SK-N-SH (cell line): Measurements from ENCODE around the gene CYP39A1. TPM values are rescaled to one million over a fixed set of nuclear protein-coding genes. Genes with fewer than 3 reads are reported as not detected.

Experiments used
- CTCF ChIA-PET: fragments of 300-600, 350-600 bp; formaldehyde crosslinking; extraction: SDS; loops from one replicate; lab custom pipeline; 2021; lab: Yijun Ruan, JAX
- POLR2A ChIA-PET: fragments of 350-600 bp; sonication (Branson Sonifier 250); formaldehyde crosslinking; extraction: SDS; loops from one replicate; lab custom pipeline; 2020; ENCODE audit warnings: antibody characterized with exemption, inconsistent platforms; lab: Yijun Ruan, JAX
- DNase-seq: peaks from one replicate; pipeline ENCODE4 v3.0.0; 2012
- H2AFZ ChIP-seq: fragments of 200-600 bp; sonication (generic); 2 replicates; pipeline ENCODE4 v1.8.1; 2016; ENCODE audit warnings: antibody characterized with exemption, mild to moderate bottlenecking, low read depth
- H3F3A ChIP-seq: fragments of 200-600 bp; sonication (generic); replicated peaks from 2 replicates; pipeline ENCODE3; 2016; ENCODE audit warnings: antibody characterized with exemption, mild to moderate bottlenecking; ENCODE audit not compliant: insufficient read depth
- H3K27ac ChIP-seq, 2 experiments: fragments of 200-500 bp in 1 of 2; fragments of 200-600 bp in 1 of 2; sonication (Bioruptor generic) in 1 of 2; sonication (generic), shearing (Covaris generic) in 1 of 2; 2 replicates each; pipeline versions ENCODE4 v1.5.1 to v1.6.1; 2014 to 2016; ENCODE audit warnings: low read depth in 2 of 2, inconsistent platforms in 1 of 2, low read length in 1 of 2, mild to moderate bottlenecking in 1 of 2, mixed read lengths in 1 of 2
- H3K27me3 ChIP-seq: fragments of 200-600 bp; sonication (generic), shearing (Covaris generic); 2 replicates; pipeline ENCODE4 v1.6.1; 2016; ENCODE audit warnings: mixed run types; ENCODE audit not compliant: insufficient read depth
- H3K36me3 ChIP-seq, 2 experiments: fragments of 200-500 bp in 1 of 2; fragments of 200-600 bp in 1 of 2; sonication (Bioruptor generic) in 1 of 2; sonication (generic) in 1 of 2; replicated peaks in 1 of 2; 2 replicates each; pipeline versions ENCODE3 to v1.5.1; 2014 to 2016; ENCODE audit warnings: low read length in 1 of 2, mild to moderate bottlenecking in 1 of 2; ENCODE audit not compliant: insufficient read depth in 2 of 2, control insufficient read depth in 1 of 2
- H3K4me1 ChIP-seq, 2 experiments: fragments of 200-500 bp in 1 of 2; fragments of 200-600 bp in 1 of 2; sonication (Bioruptor generic) in 1 of 2; sonication (generic), shearing (Covaris generic) in 1 of 2; 2 replicates each; pipeline versions ENCODE4 v1.5.1 to v1.6.1; 2014 to 2016; ENCODE audit warnings: low read depth in 1 of 2, low read length in 1 of 2, mixed run types in 1 of 2; ENCODE audit not compliant: insufficient read depth in 2 of 2, control insufficient read depth in 1 of 2
- H3K4me2 ChIP-seq: fragments of 200-600 bp; sonication (generic), shearing (Covaris generic); 2 replicates; pipeline ENCODE4 v1.6.1; 2017; ENCODE audit warnings: mixed run types
- H3K4me3 ChIP-seq, 2 experiments: fragments of 200-500 bp in 1 of 2; fragments of 200-600 bp in 1 of 2; sonication (Bioruptor generic) in 1 of 2; sonication (generic), shearing (Covaris generic) in 1 of 2; 2 replicates each; pipeline versions ENCODE4 v1.5.1 to v1.8.1; 2014 to 2016; ENCODE audit warnings: low read depth in 2 of 2, inconsistent platforms in 1 of 2, low read length in 1 of 2, mild to moderate bottlenecking in 1 of 2, mixed read lengths in 1 of 2, moderate library complexity in 1 of 2
- H3K79me2 ChIP-seq: fragments of 200-600 bp; sonication (generic); 2 replicates; pipeline ENCODE4 v1.8.1; 2017; ENCODE audit warnings: mild to moderate bottlenecking; ENCODE audit not compliant: insufficient read depth
- H3K9ac ChIP-seq: fragments of 200-600 bp; sonication (generic); 2 replicates; pipeline ENCODE4 v1.6.1; 2017; ENCODE audit warnings: mixed run types
- H3K9me2 ChIP-seq: fragments of 200-600 bp; sonication (generic); 2 replicates; pipeline ENCODE4 v1.6.1; 2017; ENCODE audit warnings: mixed run types
- H3K9me3 ChIP-seq: fragments of 200-600 bp; sonication (generic); 2 replicates; pipeline ENCODE4 v1.6.1; 2017; ENCODE audit warnings: mixed run types, mild to moderate bottlenecking, moderate library complexity
- H4K20me1 ChIP-seq: fragments of 200-600 bp; sonication (generic); 2 replicates; pipeline ENCODE4 v1.6.1; 2017; ENCODE audit warnings: mild to moderate bottlenecking, mixed run types; ENCODE audit not compliant: insufficient read depth
- CHD2 ChIP-seq: fragments of 150-350 bp; IDR thresholded peaks from 2 replicates; pipeline ENCODE4 v1.6.1; 2018; ENCODE audit warnings: low read length; ENCODE audit not compliant: partially characterized antibody
- EP300 ChIP-seq, 2 experiments: IDR thresholded peaks; 2 replicates each; pipeline versions ENCODE4 v1.4.0 to v1.6.1; 2012; ENCODE audit warnings: borderline replicate concordance in 1 of 2, low read depth in 1 of 2, low read length in 1 of 2
- EZH2phosphoT487 ChIP-seq: fragments of 200-600 bp; sonication (generic); IDR thresholded peaks from 2 replicates; pipeline ENCODE4 v1.6.1; 2017; ENCODE audit warnings: low read depth, mixed run types, mild to moderate bottlenecking, antibody characterized with exemption, moderate library complexity, borderline replicate concordance
- FOXM1 ChIP-seq: IDR thresholded peaks from 2 replicates; pipeline ENCODE4 v1.4.0; 2012; ENCODE audit warnings: low read depth, mild to moderate bottlenecking
- GATA2 ChIP-seq: sonication (generic); formaldehyde crosslinking; IDR thresholded peaks from 2 replicates; pipeline ENCODE4 v1.5.0; 2020; ENCODE audit warnings: mild to moderate bottlenecking, missing genetic modification reagents
- MEF2A ChIP-seq: IDR thresholded peaks from 2 replicates; pipeline ENCODE4 v1.4.0; 2012; ENCODE audit warnings: low read depth, borderline replicate concordance
- NFIC ChIP-seq: IDR thresholded peaks from 2 replicates; pipeline ENCODE4 v1.4.0; 2012; ENCODE audit warnings: borderline replicate concordance
- NRF1 ChIP-seq: IDR thresholded peaks from 2 replicates; pipeline ENCODE4 v1.6.1; 2012; ENCODE audit warnings: low read depth, mild to moderate bottlenecking, low read length
- RXRA ChIP-seq: IDR thresholded peaks from 2 replicates; pipeline ENCODE4 v1.4.0; 2012; ENCODE audit warnings: low read depth, mild to moderate bottlenecking, borderline replicate concordance
- TAF1 ChIP-seq: IDR thresholded peaks from 2 replicates; pipeline ENCODE4 v1.6.1; 2012; ENCODE audit warnings: low read depth, mild to moderate bottlenecking, low read length, moderate library complexity, borderline replicate concordance
- TCF12 ChIP-seq: IDR thresholded peaks from 2 replicates; pipeline ENCODE4 v1.4.0; 2012
- TEAD4 ChIP-seq: IDR thresholded peaks from 2 replicates; pipeline ENCODE4 v1.4.0; 2012; ENCODE audit warnings: mild to moderate bottlenecking, borderline replicate concordance; ENCODE audit not compliant: insufficient read depth
- WGBS: methylation state at CpG from one replicate; pipeline ENCODE4 v1.1.6; 2017; ENCODE audit warnings: low lambda C conversion rate; 5-methylcytosine and 5-hydroxymethylcytosine counted together
- polyA plus RNA-seq, 3 experiments: library from polyadenylated mRNA; depleted of rRNA; stranded (reverse); fragments of >200 nt; gene quantifications; 2 replicates each; pipeline ENCODE4 v1.2.3, GENCODE V29; 2012
- TF ChIP-seq, protein P1 (sequence below): IDR thresholded peaks from 2 replicates; pipeline ENCODE4; 2012
- TF ChIP-seq, protein P2 (sequence below): fragments of 150-350 bp; IDR thresholded peaks from 2 replicates; pipeline ENCODE4 v1.6.1; 2016; ENCODE audit warnings: mild to moderate bottlenecking, low read depth, low read length
- TF ChIP-seq, protein P3 (sequence below): IDR thresholded peaks from 2 replicates; pipeline ENCODE4 v1.4.0; 2012; ENCODE audit warnings: low read depth
- TF ChIP-seq, protein P4 (sequence below): fragments of 150-350 bp; IDR thresholded peaks from 2 replicates; pipeline ENCODE4 v1.6.1; 2017; ENCODE audit warnings: antibody characterized with exemption, low read length, low read depth, borderline replicate concordance

The CYP39A1 gene
- polyA plus RNA-seq, 1 of the 3 experiments (the other 2 are of a cell fraction), result not detected

- Histone ChIP-seq H3K9me3 (no peaks in the 10 kb centered on the region), H3K9ac (no peak overlapping the region), H3K4me3 (no peak overlapping the region), H3K79me2 (no peaks in the 10 kb centered on the region), H3K4me1 (no peaks in the 10 kb centered on the region), H3F3A (no peaks in the 10 kb centered on the region), H3K27ac (no peak overlapping the region), H2AFZ (no peak overlapping the region), H3K36me3 (no peaks in the 10 kb centered on the region), H3K9me2 (no peaks in the 10 kb centered on the region), H3K27me3 (no peaks in the 10 kb centered on the region), H4K20me1 (no peaks in the 10 kb centered on the region), H3K4me2 (no peak overlapping the region)
- TF ChIP-seq TEAD4, result no peak
- TF ChIP-seq EZH2phosphoT487, result no peak
- no peak for TF ChIP-seq CHD2
- no peak for TF ChIP-seq RXRA
- no peak for TF ChIP-seq NRF1
- TF ChIP-seq FOXM1, result no peak
- TF ChIP-seq GATA2 (CRISPR knock-in tag), result no peak
- TF ChIP-seq, protein P1, sequence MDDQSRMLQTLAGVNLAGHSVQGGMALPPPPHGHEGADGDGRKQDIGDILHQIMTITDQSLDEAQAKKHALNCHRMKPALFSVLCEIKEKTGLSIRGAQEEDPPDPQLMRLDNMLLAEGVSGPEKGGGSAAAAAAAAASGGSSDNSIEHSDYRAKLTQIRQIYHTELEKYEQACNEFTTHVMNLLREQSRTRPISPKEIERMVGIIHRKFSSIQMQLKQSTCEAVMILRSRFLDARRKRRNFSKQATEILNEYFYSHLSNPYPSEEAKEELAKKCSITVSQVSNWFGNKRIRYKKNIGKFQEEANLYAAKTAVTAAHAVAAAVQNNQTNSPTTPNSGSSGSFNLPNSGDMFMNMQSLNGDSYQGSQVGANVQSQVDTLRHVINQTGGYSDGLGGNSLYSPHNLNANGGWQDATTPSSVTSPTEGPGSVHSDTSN, result no peak
- TF ChIP-seq TAF1, result no peak
- no peak for TF ChIP-seq EP300 (IDR thresholded peaks at IDR 0.05; ENCODE audit: borderline replicate concordance in 1 of 2, low read depth in 1 of 2, low read length in 1 of 2)
- TF ChIP-seq, protein P2, sequence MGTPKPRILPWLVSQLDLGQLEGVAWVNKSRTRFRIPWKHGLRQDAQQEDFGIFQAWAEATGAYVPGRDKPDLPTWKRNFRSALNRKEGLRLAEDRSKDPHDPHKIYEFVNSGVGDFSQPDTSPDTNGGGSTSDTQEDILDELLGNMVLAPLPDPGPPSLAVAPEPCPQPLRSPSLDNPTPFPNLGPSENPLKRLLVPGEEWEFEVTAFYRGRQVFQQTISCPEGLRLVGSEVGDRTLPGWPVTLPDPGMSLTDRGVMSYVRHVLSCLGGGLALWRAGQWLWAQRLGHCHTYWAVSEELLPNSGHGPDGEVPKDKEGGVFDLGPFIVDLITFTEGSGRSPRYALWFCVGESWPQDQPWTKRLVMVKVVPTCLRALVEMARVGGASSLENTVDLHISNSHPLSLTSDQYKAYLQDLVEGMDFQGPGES, result no peak
- TF ChIP-seq, protein P3, sequence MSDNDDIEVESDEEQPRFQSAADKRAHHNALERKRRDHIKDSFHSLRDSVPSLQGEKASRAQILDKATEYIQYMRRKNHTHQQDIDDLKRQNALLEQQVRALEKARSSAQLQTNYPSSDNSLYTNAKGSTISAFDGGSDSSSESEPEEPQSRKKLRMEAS, result no peak
- TF ChIP-seq NFIC, result no peak
- TF ChIP-seq, protein P4, sequence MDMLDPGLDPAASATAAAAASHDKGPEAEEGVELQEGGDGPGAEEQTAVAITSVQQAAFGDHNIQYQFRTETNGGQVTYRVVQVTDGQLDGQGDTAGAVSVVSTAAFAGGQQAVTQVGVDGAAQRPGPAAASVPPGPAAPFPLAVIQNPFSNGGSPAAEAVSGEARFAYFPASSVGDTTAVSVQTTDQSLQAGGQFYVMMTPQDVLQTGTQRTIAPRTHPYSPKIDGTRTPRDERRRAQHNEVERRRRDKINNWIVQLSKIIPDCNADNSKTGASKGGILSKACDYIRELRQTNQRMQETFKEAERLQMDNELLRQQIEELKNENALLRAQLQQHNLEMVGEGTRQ, result no peak
- TF ChIP-seq MEF2A, result no peak
- TF ChIP-seq TCF12, result no peak
- CTCF ChIA-PET, result no interaction called here
- WGBS, result 3% methylated on average over 2 of the region's 2 CpGs
- POLR2A ChIA-PET, result no interaction called here
- DNase-seq, result no peak
Measured at GRCh38 chr6:46612645-46613044, 40.0 kb downstream of the CYP39A1 start.
